HFFc6 (cell line): ENCODE results near the gene LRP1B. TPM values are rescaled to one million over a fixed set of nuclear protein-coding genes. Genes with fewer than 3 reads are reported as not detected.
"Not testable (repeated sequence)": the region's sequence is repeated elsewhere in the genome, so short reads cannot be mapped to it uniquely, and the experiment has no call there.

Experiments
- DNase-seq: peaks from one replicate; pipeline ENCODE4 v3.0.0-alpha.2; 2018
- H3K27ac Mint-ChIP-seq: 2 replicates; pipeline ENCODE4 v1.8.0; 2020; ENCODE audit warnings: mild to moderate bottlenecking, mixed read lengths
- H3K27me3 Mint-ChIP-seq: 2 replicates; pipeline ENCODE4 v1.8.0; 2021; ENCODE audit warnings: mild to moderate bottlenecking, moderate library complexity, mixed read lengths; ENCODE audit not compliant: insufficient read depth
- H3K36me3 Mint-ChIP-seq: 2 replicates; pipeline ENCODE4 v1.8.0; 2021; ENCODE audit warnings: low read depth, mixed read lengths
- H3K4me1 Mint-ChIP-seq: 2 replicates; pipeline ENCODE4 v1.8.0; 2020; ENCODE audit warnings: low read depth, mixed read lengths
- H3K4me3 Mint-ChIP-seq: 2 replicates; pipeline ENCODE4 v1.8.0; 2020; ENCODE audit warnings: mild to moderate bottlenecking, moderate library complexity, mixed read lengths
- H3K9me3 Mint-ChIP-seq: 2 replicates; pipeline ENCODE4 v1.8.0; 2020; ENCODE audit warnings: mild to moderate bottlenecking, mixed read lengths
- CTCF ChIP-seq: fragments of 200-600 bp; sonication (generic); IDR thresholded peaks from 2 replicates; pipeline ENCODE4 v1.5.0; 2021; ENCODE audit warnings: antibody characterized with exemption, mild to moderate bottlenecking
- total RNA-seq, 6 experiments: library from RNA; stranded (reverse); fragmentation: NEBNext Ultra II Directional; extraction: Animal tissue kit (Norgen Biotek cat#: 25700); gene quantifications; 2 replicates in 1 of 6; 3 replicates in 5 of 6; pipeline ENCODE4 v1.2.3, GENCODE V29; 2021

Gene LRP1B
- total RNA-seq, 6 experiments from 2014 or later, result not detected

GRCh38 chr2:140424471-140424870 is 1706.3 kb downstream of the LRP1B start:
- Mint-ChIP-seq H3K4me1 (no peaks in the 10 kb centered on the region), H3K27ac (no peak overlapping the region), H3K27me3 (no peaks in the 10 kb centered on the region), H3K9me3 (peaks cover 21% of the 10 kb centered on the region), H3K4me3 (no peak overlapping the region), H3K36me3 (no peaks in the 10 kb centered on the region)
- no peak for TF ChIP-seq CTCF
- DNase-seq, result no peak

GRCh38 chr2:140422759-140423158 is 1708.1 kb downstream of the LRP1B start:
- TF ChIP-seq CTCF, result no peak
- Mint-ChIP-seq H3K4me1 (no peaks in the 10 kb centered on the region), H3K27me3 (no peaks in the 10 kb centered on the region), H3K4me3 (no peak overlapping the region), H3K9me3 (peaks cover 24% of the 10 kb centered on the region), H3K36me3 (no peaks in the 10 kb centered on the region), H3K27ac (no peak overlapping the region)
- no peak for DNase-seq

- Mint-ChIP-seq H3K36me3 (no peaks in the 10 kb centered on the region), H3K27ac (no peak overlapping the region), H3K4me3 (no peak overlapping the region), H3K9me3 (peaks cover 25% of the 10 kb centered on the region), H3K27me3 (no peaks in the 10 kb centered on the region; the same call in 1 of the 2 replicates), H3K4me1 (no peaks in the 10 kb centered on the region)
- TF ChIP-seq CTCF, result no peak
- DNase-seq, result no peak
Measured at GRCh38 chr2:140417504-140417903, 1713.3 kb downstream of the LRP1B start.

- TF ChIP-seq CTCF, result no peak
- peaks cover 25% of the 10 kb centered on the region for H3K9me3 Mint-ChIP-seq
- no peaks in the 10 kb centered on the region for H3K36me3 Mint-ChIP-seq
- no peak for DNase-seq
- no peak overlapping the region for H3K27ac Mint-ChIP-seq
- no peak overlapping the region for H3K4me3 Mint-ChIP-seq
- no peaks in the 10 kb centered on the region for H3K4me1 Mint-ChIP-seq
- H3K27me3 Mint-ChIP-seq, result no peaks in the 10 kb centered on the region; the same call in 1 of the 2 replicates
Measured at GRCh38 chr2:140416577-140416976, 1714.2 kb downstream of the LRP1B start.

- not testable (repeated sequence) for H3K27ac Mint-ChIP-seq, H3K4me3 Mint-ChIP-seq, H3K4me1 Mint-ChIP-seq, H3K27me3 Mint-ChIP-seq, DNase-seq, H3K36me3 Mint-ChIP-seq
- H3K9me3 Mint-ChIP-seq, result peaks cover 21% of the 10 kb centered on the region
Measured at GRCh38 chr2:140415035-140415434, 1715.8 kb downstream of the LRP1B start.

- TF ChIP-seq CTCF, result no peak
- Mint-ChIP-seq H3K4me3 (no peak overlapping the region), H3K27ac (no peak overlapping the region), H3K36me3 (no peaks in the 10 kb centered on the region), H3K9me3 (peaks cover 36% of the 10 kb centered on the region), H3K4me1 (no peaks in the 10 kb centered on the region), H3K27me3 (no peaks in the 10 kb centered on the region; the same call in 1 of the 2 replicates)
- no peak for DNase-seq
Measured at GRCh38 chr2:140410695-140411094, 1720.1 kb downstream of the LRP1B start.
